T-cell (primary cell): ENCODE data around the gene PNPLA8. TPM values are rescaled to one million over a fixed set of nuclear protein-coding genes. Genes with fewer than 3 reads are reported as not detected.

ENCODE experiments used
- ATAC-seq, 4 experiments: fragments of 200-7000 bp in 3 of 4; fragments of 150-1000 bp in 1 of 4; cut with Tn5 transposase; replicated peaks in 1 of 4; 1 replicate in 3 of 4; 2 replicates in 1 of 4; pipeline ENCODE4 v1.10.0; 2021; ENCODE audit warnings: moderate library complexity in 3 of 4, mild to moderate bottlenecking in 2 of 4, moderate number of reproducible peaks in 1 of 4
- CTCF ChIA-PET, 2 donors: fragments of 300-600 bp; sonication (Branson Sonifier 250); formaldehyde crosslinking; loops; one replicate each; lab custom pipeline; 2022; ENCODE audit warnings: antibody characterized with exemption in 2 of 2; lab: Charles Lee
- POLR2A ChIA-PET, 2 donors: fragments of 300-600 bp; sonication (Branson Sonifier 250); formaldehyde crosslinking; loops; one replicate each; lab custom pipeline; 2022; ENCODE audit warnings: antibody characterized with exemption in 2 of 2; lab: Charles Lee
- DNase-seq, 35 experiments: peaks; one replicate each; pipeline versions ENCODE4 v3.0.0 to v3.0.0-alpha.2; 2013 to 2023
- H3K27ac ChIP-seq: one replicate; pipeline ENCODE4 v1.5.1; 2013; ENCODE audit warnings: low read length
- H3K27me3 ChIP-seq, 2 experiments: replicated peaks in 1 of 2; 1 replicate in 1 of 2; 2 replicates in 1 of 2; pipeline versions ENCODE4 v1.6.1 to v1.7.0; 2013; ENCODE audit warnings: low read length in 1 of 2, mixed read lengths in 1 of 2; ENCODE audit not compliant: control insufficient read depth in 2 of 2, insufficient read depth in 2 of 2; ENCODE audit errors: extremely low read depth in 1 of 2
- H3K36me3 ChIP-seq, 2 donors: 1 replicate in 1 of 2; 2 replicates in 1 of 2; pipeline versions ENCODE4 v1.6.1 to v1.7.0; 2013; ENCODE audit warnings: low read length in 1 of 2; ENCODE audit not compliant: control insufficient read depth in 2 of 2, insufficient read depth in 1 of 2; ENCODE audit errors: extremely low read depth in 1 of 2
- H3K4me1 ChIP-seq, 2 experiments: 1 replicate in 1 of 2; 2 replicates in 1 of 2; pipeline versions ENCODE4 v1.6.1 to v1.7.0; 2013; ENCODE audit warnings: low read length in 2 of 2, mixed read lengths in 1 of 2; ENCODE audit not compliant: insufficient read depth in 2 of 2, control insufficient read depth in 1 of 2; ENCODE audit errors: extremely low read depth in 1 of 2
- H3K4me3 ChIP-seq, 2 donors: 1 replicate in 1 of 2; 2 replicates in 1 of 2; pipeline versions ENCODE4 v1.5.1 to v1.7.0; 2013; ENCODE audit warnings: mild to moderate bottlenecking in 2 of 2, low read length in 1 of 2, moderate library complexity in 1 of 2; ENCODE audit not compliant: control insufficient read depth in 1 of 2; ENCODE audit errors: extremely low read depth in 1 of 2
- H3K9me3 ChIP-seq: 2 replicates; pipeline ENCODE4 v1.7.0; 2013
- H3K27ac Mint-ChIP-seq, 2 donors: one replicate each; pipeline ENCODE4 v1.8.0; 2020 to 2021; ENCODE audit warnings: mild to moderate bottlenecking in 2 of 2, mixed read lengths in 2 of 2
- H3K27me3 Mint-ChIP-seq, 2 donors: one replicate each; pipeline ENCODE4 v1.8.0; 2021 to 2022; ENCODE audit warnings: mixed read lengths in 2 of 2
- H3K36me3 Mint-ChIP-seq: one replicate; pipeline ENCODE4 v1.8.0; 2021; ENCODE audit warnings: mixed read lengths
- H3K4me1 Mint-ChIP-seq, 3 donors: one replicate each; pipeline ENCODE4 v1.8.0; 2020 to 2022; ENCODE audit warnings: mixed read lengths in 3 of 3, mild to moderate bottlenecking in 1 of 3
- H3K4me3 Mint-ChIP-seq, 3 donors: one replicate each; pipeline ENCODE4 v1.8.0; 2020 to 2022; ENCODE audit warnings: mild to moderate bottlenecking in 3 of 3, mixed read lengths in 3 of 3, moderate library complexity in 3 of 3
- H3K9me3 Mint-ChIP-seq, 3 donors: one replicate each; pipeline ENCODE4 v1.8.0; 2020 to 2022; ENCODE audit warnings: mixed read lengths in 3 of 3
- WGBS: methylation state at CpG from one replicate; pipeline ENCODE4 v1.1.5; 2013; ENCODE audit warnings: missing lambda C conversion rate; ENCODE audit not compliant: insufficient coverage; 5-methylcytosine and 5-hydroxymethylcytosine counted together
- total RNA-seq, 35 experiments: library from RNA in 6 of 35; stranded (reverse) in 6 of 35; fragments of 120-200 nt in 1 of 35; gene quantifications; one replicate each; pipeline versions ENCODE4 v1.2.1 to v1.2.4 and lab custom pipeline; 2013 to 2026

Gene PNPLA8
- total RNA-seq, 5 donors from 2014 or later (not counting 1 experiment from before 2014, with no cell fraction given): 17.8 to 55.5 (median 21.8) TPM

DNA sequence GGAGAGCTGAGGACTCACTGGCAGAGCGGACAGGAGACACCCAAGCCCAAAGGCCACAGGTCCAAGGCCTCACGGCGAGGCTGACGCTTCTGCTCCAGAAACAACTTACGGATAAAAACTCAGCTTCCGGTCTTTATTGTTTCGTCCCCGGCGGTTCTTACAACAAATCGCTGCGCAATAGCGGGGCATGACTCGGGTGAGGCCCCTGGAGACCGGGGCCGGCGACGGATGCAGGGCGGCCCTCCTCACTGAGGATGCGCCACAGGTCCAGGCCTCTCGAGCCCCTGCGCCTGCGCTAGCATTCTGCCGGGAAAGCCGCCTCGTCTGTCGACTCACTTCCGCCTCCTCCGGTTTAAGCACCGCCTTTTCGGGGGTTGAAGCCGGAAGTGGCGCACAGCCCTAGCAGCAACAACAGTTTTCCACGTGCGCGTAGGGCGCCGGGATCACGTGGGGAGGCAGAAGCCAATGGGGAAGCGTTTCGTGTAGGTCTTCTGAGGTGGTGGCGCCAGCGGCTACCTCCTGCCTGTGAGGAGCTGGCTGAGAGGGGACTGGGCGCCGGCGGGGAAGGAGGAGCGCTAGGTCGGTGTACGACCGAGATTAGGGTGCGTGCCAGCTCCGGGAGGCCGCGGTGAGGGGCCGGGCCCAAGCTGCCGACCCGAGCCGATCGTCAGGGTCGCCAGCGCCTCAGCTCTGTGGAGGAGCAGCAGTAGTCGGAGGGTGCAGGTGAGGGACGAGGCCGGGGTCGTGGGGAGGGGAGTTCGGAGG, 43.6 kb upstream of the PNPLA8 start, which contains the start of the genes DNAJB9 and THAP5:
DNAJB9 (plus strand) TSS at position 494 of the 765 bp plus-strand sequence. CDS start 1,853 bp downstream, outside the sequence.
THAP5 (minus strand) TSS at position 326 of the 765 bp plus-strand sequence; CDS start at position 189, 137 bp downstream.
- peaks cover 8 to 27% of the 10 kb centered on the region in 2 donors for H3K36me3 ChIP-seq
- CTCF ChIA-PET: interaction anchor here (0.6 to 1.8 kb wide), 4 partner anchors 10 to 52 kb away, joined by 3 to 8 read pairs (median 4); partner anchors contain the start of gene PNPLA8 (in 1 of the 2)
- H3K27ac Mint-ChIP-seq: peak within 1 kb of the TSS; percentile 99 to 100
- DNase-seq: peak; percentile 96 to 100 (median 100)
- H3K36me3 Mint-ChIP-seq: peaks cover 28% of the 10 kb centered on the region
- peak within 1 kb of the TSS; percentile 99 for H3K27ac ChIP-seq
- peak; percentile 89 to 93 (median 91) for ATAC-seq
- H3K4me1 ChIP-seq: peaks cover 17 to 21% of the 10 kb centered on the region in 2 experiments
- no peaks in the 10 kb centered on the region for H3K9me3 ChIP-seq
- H3K9me3 Mint-ChIP-seq: no peaks in the 10 kb centered on the region
- H3K4me3 Mint-ChIP-seq: peak within 1 kb of the TSS; percentile 94 to 97 (median 96)
- H3K4me3 ChIP-seq: peak within 1 kb of the TSS; percentile 71 to 85
- WGBS: under 1% methylated on average over 62 of the region's 65 CpGs
- peaks cover 64 to 74% (median 66%) of the 10 kb centered on the region in 3 donors for H3K4me1 Mint-ChIP-seq
- no peaks in the 10 kb centered on the region for H3K27me3 Mint-ChIP-seq
- POLR2A ChIA-PET: interaction anchor here (0.5 to 4.7 kb wide), 15 partner anchors 10 to 1930 kb away, joined by 3 to 56 read pairs (median 4); partner anchors contain the start of genes PNPLA8 (in 2 of the 2) and DLD (in 1 of the 2)
- H3K27me3 ChIP-seq: no peaks in the 10 kb centered on the region

DNA sequence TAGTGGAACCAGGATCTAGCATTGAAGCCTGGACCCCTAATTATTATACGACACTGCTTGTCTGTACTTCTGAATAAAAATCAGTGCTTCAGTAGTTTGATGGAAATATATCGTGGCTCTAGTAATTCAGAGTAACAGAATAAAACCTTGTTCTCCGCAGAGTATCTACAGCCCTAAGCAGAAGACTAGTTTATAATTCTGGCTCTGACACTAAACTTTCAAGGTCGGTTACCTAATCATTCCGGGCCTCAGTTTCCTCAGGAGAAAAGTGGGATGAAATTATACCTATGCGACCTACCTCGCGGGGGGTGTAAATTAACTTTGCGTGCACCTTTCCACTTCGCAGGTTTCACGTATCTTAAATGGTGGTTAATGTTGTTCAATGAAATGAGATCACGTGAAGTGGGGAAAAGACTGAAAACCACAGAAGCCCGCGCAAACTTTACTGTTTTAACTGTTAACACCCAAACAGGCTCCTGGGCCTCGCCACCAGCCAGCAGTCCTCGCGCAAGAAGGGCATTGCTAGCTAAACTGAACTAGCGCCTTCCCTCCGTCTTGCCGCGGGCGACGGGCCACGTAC, 43.0 kb upstream of the PNPLA8 start:
- no peak for ATAC-seq
- H3K27ac Mint-ChIP-seq: peak overlapping the region; percentile 99 to 100
- ChIA-PET CTCF (interaction anchor here in 1 of 2 donors (0.9 to 1.8 kb wide), 2 partner anchors 43 to 44 kb away, joined by 4 to 8 read pairs; partner anchors contain the start of gene PNPLA8), POLR2A (interaction anchor here in 1 of 2 donors (0.6 to 4.7 kb wide), 8 partner anchors 29 to 1931 kb away, joined by 3 to 56 read pairs (median 4); partner anchors contain the start of genes DLD and PNPLA8)
- peaks cover 17 to 21% of the 10 kb centered on the region in 2 experiments for H3K4me1 ChIP-seq
- WGBS: 7% methylated on average over 15 of the region's 24 CpGs
- H3K9me3 ChIP-seq: no peaks in the 10 kb centered on the region
- peaks cover 8 to 31% of the 10 kb centered on the region in 2 donors for H3K36me3 ChIP-seq
- no peaks in the 10 kb centered on the region for H3K27me3 Mint-ChIP-seq
- H3K36me3 Mint-ChIP-seq: peaks cover 30% of the 10 kb centered on the region
- peaks cover 58 to 69% (median 66%) of the 10 kb centered on the region in 3 donors for H3K4me1 Mint-ChIP-seq
- H3K4me3 Mint-ChIP-seq: peak overlapping the region; percentile 94 to 97 (median 96)
- peak in 17 of 35 experiments; percentile 34 to 76 (median 61) for DNase-seq
- H3K27me3 ChIP-seq: no peaks in the 10 kb centered on the region
- peak overlapping the region; percentile 99 for H3K27ac ChIP-seq
- H3K9me3 Mint-ChIP-seq: no peaks in the 10 kb centered on the region
- peak overlapping the region; percentile 71 to 85 for H3K4me3 ChIP-seq

DNA sequence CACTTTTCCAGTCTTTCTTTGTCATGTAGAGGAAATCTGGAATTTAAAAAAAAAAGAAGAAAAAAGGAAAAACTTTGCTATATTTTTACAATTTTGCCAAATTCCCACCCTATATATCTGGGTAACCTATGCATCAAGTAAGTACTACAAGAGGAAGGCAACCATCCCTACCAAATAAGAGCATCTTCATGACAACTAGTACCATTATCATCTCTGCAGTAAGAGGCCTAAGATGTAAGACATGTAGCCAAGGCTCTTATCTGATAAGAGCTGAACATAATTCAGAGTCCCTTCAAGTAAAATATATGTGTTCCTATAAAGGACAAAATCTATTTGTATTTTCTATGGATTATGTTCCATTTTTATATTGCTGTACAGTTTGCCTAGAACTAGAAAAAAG, 40.1 kb upstream of the PNPLA8 start:
- Mint-ChIP-seq H3K4me3 (no peak overlapping the region), H3K9me3 (peaks cover 2 to 8% (median 5%) of the 10 kb centered on the region in 3 donors), H3K36me3 (peaks cover 31% of the 10 kb centered on the region), H3K4me1 (peaks cover 39 to 45% (median 41%) of the 10 kb centered on the region in 3 donors), H3K27ac (no peak overlapping the region), H3K27me3 (no peaks in the 10 kb centered on the region)
- POLR2A ChIA-PET: interaction anchor here (1.0 to 1.7 kb wide), 3 partner anchors 40 to 41 kb away, joined by 3 to 10 read pairs (median 4); partner anchors contain the start of gene PNPLA8 (in 2 of the 2)
- no peaks in the 10 kb centered on the region for H3K27me3 ChIP-seq
- H3K4me3 ChIP-seq: no peak overlapping the region
- CTCF ChIA-PET: no interaction called here
- no peaks in the 10 kb centered on the region for H3K9me3 ChIP-seq
- ATAC-seq (no peak), DNase-seq (no peak)
- peaks cover 8 to 14% of the 10 kb centered on the region in 2 donors for H3K36me3 ChIP-seq
- no peak overlapping the region for H3K27ac ChIP-seq
- H3K4me1 ChIP-seq: peaks cover 9 to 18% of the 10 kb centered on the region in 2 experiments

DNA sequence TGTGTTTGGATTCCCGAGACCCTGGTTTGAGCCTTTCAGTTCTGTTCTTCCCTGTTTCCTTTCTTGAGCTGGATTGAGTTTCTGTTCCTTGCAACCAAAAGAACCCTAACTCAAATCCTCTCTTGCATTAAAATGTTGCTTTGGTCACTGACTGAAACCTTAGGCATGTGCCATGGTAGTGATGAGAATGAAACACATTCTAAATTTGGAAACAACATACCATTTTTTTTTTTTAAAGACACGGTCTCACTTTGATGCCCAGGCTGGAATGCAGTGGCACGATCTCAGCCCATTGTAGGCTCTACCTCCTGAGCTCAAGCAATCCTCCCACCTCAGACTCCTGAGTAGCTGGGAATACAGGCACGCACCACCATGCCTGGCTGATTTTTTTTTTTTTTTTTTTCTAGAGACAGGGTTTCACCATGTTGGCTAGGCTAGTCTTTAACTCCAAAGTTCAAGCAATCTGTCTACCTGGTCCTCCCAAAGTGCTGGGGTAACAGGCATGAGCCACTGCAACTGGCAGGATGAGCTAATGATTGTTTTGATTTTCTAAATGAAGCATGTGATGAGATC, 35.2 kb upstream of the PNPLA8 start:
- 60% methylated on average over 1 of the region's 4 CpGs for WGBS
- Histone ChIP-seq H3K27ac (no peak overlapping the region), H3K4me1 (no peaks in the 10 kb centered on the region), H3K9me3 (peaks cover 3% of the 10 kb centered on the region), H3K36me3 (peaks cover 8 to 14% of the 10 kb centered on the region in 2 donors), H3K4me3 (no peak overlapping the region), H3K27me3 (no peaks in the 10 kb centered on the region)
- H3K27ac Mint-ChIP-seq: no peak overlapping the region
- CTCF ChIA-PET: no interaction called here
- peaks cover 6 to 12% (median 10%) of the 10 kb centered on the region in 3 donors for H3K4me1 Mint-ChIP-seq
- peaks cover 13 to 25% (median 14%) of the 10 kb centered on the region in 3 donors for H3K9me3 Mint-ChIP-seq
- ATAC-seq (no peak), DNase-seq (no peak)
- no peak overlapping the region for H3K4me3 Mint-ChIP-seq
- H3K27me3 Mint-ChIP-seq: no peaks in the 10 kb centered on the region
- peaks cover 54% of the 10 kb centered on the region for H3K36me3 Mint-ChIP-seq
- POLR2A ChIA-PET: interaction anchor here in 1 of 2 donors (0.6 kb wide), 1 partner anchor 64 kb away, joined by 3 read pairs; no protein-coding TSS in a partner anchor

DNA sequence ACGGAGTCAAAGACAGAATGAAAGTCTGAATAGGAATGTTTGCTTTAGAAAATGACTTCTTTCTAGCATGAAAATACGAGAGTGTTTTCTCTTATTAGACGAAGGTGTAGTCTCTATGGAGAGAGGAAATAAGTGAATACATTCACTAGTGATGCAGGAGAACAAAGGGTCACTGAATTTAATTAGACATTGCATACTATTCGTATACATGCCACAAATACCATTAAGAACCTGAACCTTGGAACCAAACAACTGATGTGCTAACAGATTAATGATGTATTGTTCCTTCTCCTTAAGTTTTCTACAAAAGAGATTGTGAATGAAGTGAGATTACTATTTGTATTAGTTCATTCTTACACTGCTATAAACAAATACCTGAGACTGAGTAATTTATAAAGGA, 33.3 kb upstream of the PNPLA8 start:
- H3K4me3 ChIP-seq: no peak overlapping the region
- 86% methylated on average over 1 of the region's 4 CpGs for WGBS
- Mint-ChIP-seq H3K9me3 (peaks cover 13 to 25% (median 14%) of the 10 kb centered on the region in 3 donors), H3K27me3 (no peaks in the 10 kb centered on the region), H3K27ac (no peak overlapping the region), H3K36me3 (peaks cover 43% of the 10 kb centered on the region), H3K4me1 (peaks cover 0 to 4% (median 3%) of the 10 kb centered on the region in 3 donors), H3K4me3 (no peak overlapping the region)
- ChIA-PET CTCF (interaction anchor here in 1 of 2 donors (0.6 kb wide), 1 partner anchor 11 kb away, joined by 4 read pairs; no protein-coding TSS in a partner anchor), POLR2A (no interaction called here)
- no peaks in the 10 kb centered on the region for H3K4me1 ChIP-seq
- peaks cover 3% of the 10 kb centered on the region for H3K9me3 ChIP-seq
- no peaks in the 10 kb centered on the region for H3K27me3 ChIP-seq
- ATAC-seq: no peak
- DNase-seq: no peak
- H3K36me3 ChIP-seq: peaks cover 0 to under 1% of the 10 kb centered on the region in 2 donors
- H3K27ac ChIP-seq: no peak overlapping the region
